Measurements from ENCODE around the gene DTL.

The DTL gene

DNA sequence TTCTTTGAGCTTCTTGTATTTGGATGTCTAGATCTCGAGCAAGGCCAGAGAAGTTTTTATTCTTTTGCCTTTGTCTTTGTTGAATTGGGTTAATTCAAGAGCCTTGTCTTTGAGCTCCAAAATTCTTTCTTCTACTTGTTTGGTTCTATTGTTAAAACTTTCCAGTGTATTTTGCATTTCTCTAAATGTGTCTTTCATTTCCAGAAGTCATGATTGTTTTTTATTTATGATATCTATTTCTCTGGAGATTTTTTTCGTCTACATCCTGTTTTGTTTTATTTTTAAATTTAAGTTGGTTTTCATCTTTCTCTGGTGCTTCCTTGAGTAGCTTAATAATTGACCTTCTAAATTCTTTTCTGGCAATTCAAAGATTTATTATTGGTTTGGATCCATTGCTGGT lies 61.8 kb downstream of the DTL start:
- DNase-seq (ENCODE audit: low read depth), result no peak

DNA sequence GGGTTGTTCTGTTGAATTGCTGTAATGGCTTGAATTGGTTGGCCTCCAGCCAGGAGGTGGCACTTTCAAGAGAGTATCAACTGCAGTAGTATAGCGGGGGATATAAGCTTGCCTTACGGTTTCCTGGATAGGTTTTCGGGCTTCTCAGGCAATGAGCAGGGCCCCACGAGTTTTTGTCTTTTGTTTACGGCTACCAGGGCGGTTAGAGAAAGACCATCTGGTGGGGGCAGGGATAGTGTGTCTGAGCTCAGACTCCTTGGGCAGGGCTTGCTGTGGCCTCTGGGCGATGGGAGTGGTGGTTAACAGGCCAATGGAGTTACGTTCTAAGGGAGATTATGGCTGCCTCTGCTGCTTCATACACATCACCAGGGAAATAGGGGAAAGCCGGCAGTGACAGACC lies 62.8 kb downstream of the DTL start:
- DNase-seq (ENCODE audit: low read depth), result no peak

DNA sequence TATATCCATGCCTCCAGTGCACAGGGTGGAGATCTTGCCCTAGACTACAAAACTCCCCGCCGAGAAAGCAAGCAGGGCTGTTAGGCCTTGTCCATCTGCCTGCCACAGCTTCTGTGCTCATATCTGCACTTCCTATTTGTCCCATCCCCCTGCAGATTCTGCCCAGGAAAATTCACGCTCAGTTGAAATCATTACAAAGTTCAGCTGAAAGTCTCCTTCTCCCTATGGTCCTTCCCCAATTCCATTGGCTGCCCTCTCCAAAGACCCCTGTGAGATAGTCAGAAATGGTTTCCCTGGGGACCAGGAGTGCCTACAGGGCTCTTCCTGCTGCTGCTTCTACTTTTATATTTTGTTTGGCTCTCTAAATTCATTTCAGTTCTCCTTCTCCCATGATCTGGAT lies 63.2 kb downstream of the DTL start:
- DNase-seq (ENCODE audit: low read depth), result no peak

DNA sequence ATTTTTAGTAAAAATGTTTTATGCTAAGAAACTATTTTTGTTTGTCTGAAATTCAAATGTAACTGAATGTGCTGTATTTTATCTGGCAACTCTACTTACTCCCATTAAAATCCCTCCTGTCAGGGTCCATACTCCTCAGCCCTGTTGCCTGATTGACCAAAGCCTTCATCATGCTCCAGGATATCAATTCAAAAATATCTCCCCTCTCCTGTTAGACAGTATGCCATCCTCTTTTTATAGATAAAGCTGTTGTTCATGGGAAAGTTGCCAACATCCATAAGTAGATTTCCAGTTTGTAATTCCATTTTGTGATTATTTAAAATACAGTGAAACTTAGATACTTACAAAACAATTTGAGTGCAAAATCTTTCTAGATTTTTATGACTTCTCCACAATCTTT lies 65.7 kb downstream of the DTL start:
- DNase-seq (ENCODE audit: low read depth), result no peak

DNA sequence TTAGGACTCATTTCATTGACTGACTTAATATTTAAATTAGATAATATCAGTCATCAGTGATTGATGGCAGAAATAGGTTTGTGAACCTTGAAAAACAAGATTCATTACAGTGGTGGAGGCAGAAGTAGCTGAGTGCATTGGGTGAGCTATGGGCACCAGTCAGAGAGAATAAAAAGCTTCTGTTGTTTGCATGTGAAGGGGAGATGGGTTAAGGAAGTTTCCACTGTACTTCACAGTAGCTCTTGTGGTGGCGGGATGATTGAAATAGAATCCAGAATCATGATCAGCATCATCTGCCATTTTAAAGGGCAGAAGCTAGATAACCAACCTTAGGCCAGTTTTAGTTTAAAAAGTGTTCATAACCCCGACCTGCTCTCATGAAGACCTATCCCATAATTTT lies 66.2 kb downstream of the DTL start:
- no peak for DNase-seq (ENCODE audit: low read depth)

DNA sequence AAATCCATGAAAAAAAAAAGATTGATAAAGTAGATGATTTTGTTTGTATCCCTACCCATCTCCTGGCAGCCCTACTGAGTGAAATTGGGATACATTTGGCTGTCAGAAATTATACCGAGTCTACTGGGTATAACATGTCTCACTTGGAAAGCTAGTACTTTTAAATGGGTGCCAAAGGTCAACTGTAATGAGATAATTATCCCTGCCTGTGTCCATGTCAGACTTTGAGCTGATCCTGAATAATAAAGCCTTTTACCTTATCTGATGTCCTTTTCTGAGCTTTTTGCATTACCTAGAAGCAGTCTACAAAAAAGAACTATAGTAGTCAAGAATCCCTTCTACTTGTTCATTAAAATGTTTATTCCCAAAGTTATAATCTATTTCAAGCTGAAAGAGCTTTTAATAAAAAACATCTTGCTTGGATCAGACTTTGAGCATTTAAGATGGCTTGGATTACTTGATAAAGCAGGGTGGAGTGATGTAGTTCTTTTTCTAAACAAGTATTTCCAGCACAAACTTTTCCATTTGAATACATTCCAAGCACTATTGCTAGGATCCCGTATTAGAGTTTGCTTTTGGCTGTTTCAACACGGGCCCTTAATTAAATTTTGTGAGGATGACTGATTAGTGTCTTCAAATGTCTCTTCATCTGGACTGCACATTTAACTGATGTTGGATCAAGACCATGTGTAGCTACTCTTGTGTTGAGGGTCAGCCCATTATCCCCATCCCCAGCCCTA lies 69.2 kb downstream of the DTL start:
- no peak for DNase-seq (ENCODE audit: low read depth)

DNA sequence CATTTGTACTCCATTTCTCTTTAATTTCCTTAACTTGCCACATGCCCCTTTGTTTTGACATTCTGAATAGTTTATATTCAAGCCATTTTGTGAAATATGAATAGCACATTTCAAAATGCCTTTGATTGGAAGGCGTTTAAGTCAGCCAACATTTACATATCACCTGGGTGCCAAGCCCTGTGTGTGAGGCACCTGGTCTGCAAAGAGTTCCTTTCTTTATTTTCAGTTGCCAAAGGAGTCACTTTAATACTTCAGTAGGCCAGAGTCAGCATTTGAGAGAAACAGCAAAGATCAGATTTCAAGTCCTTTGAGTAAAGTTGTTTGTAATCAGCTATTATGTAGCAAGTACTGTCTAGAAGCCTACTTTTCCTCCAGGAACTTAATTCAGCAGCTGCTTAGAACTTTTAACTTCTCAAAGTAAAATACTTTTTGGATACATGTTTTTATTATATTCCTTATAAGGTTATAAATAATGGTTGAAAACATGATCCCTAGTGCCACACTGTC lies 70.8 kb downstream of the DTL start:
- DNase-seq (ENCODE audit: low read depth), result no peak

DNA sequence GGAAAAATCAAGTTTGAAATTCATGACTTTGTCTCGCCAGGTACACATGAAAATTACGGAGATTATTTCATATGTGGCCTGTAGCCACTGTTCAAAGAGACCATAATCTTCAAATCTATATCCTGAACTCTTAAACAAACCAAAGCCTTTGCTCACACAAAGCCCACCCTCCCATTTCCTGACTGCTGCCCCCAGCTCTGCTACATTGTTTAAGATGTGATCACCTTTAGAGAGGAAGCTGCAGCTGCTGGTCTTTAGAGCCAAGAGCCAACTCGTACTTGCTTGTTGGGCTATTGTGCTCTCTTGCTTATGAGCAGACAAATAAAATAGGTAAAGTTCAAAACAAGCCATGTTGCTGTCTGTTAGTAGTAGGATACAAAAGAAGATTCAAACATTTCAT lies 71.9 kb downstream of the DTL start:
- no peak for DNase-seq (ENCODE audit: low read depth)

DNA sequence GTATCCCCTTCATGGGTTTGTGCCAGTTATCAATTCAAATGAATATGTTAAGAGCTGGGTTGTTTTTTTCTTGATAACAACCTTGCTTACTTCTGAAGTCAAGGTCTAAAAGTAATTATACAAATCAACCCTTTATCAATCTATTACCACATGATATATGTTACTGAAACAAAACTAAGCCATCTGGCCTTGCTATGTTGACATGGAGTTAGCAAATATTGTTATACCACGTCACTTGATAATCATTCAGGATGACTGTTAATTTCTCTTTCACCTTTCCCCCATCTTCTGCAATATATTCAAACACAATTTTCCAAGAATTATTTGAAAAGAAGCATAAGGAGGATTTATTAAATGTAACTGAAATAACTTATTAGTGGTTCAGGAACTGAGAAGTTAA lies 72.6 kb downstream of the DTL start:
- no peak for DNase-seq (ENCODE audit: low read depth)

DNA sequence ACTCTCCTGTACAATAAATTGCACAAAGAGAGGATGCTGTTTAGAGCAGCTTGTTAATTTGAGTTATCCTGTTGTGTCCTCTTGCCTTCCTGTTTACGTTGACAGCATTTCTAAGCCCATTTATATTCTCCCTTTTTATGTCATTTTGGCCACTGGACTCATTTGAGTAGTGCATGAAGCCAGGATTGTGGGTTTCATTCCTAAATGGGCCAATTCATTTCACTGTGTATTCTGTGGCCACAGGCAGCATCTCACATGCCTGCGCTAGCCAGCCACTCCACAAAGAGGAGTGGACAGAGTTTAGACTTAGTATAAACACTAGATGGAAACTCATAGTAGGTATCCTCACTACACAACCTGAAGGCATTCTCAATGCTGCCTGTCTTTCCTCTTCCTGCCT lies 73.4 kb downstream of the DTL start:
- DNase-seq (ENCODE audit: low read depth), result no peak

DNA sequence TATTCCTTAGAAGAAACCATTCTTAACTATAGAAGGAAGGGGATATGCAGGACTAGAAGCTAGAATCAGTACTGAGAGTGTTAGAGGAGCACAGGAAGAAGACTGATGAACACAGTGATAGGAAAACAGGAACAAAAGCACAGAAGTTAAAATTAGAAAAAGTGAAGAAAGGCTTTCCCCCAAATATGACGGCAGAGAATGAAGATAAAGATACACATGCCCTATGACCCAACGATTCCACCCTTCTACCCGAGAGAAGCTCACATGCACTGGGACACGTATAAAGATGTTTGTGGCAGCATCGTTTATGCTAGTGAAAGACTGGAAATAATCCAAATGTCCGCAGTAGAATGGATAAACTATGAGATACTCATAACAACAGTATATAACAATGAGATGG lies 74.2 kb downstream of the DTL start:
- DNase-seq (ENCODE audit: low read depth), result no peak

DNA sequence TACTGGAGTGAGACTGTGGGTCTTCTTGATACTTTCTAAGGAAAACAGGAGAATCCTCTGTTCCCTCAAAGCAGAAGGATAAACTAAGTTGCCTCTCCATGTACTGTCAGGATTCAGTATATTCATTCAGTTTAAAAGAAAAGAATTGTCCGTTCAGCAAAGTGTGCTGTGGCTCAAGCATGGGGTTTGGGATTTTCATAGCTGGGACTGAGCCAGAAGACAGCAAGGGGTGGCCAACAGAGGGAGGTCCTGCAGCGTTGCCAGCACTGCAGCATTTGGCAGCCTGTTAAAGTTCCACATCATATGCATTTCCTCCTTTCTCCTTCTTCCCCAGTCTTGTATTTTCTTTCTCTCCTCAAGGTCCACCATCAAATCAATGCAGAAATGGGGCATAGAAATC lies 75.1 kb downstream of the DTL start:
- DNase-seq (ENCODE audit: low read depth), result peak; percentile 26

DNA sequence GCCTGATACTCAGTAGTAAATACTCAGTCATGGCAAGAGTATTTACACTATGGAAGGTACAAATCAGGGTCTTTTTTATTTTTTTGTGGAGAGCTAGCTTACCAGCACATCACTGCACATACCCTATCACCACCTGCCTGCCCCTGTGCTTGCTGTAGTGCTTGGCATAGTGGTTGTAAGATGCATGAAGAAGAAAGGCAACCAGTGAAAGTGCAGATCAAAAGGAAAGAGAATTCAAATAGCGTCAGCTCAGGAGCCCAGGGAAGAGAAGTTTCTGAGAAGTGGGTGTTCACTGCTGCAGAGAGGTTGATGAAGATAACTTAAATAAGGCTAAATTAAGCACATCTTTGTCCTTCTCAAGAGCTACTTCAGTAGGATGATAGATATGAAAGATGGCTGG lies 76.0 kb downstream of the DTL start:
- no peak for DNase-seq (ENCODE audit: low read depth)

DNA sequence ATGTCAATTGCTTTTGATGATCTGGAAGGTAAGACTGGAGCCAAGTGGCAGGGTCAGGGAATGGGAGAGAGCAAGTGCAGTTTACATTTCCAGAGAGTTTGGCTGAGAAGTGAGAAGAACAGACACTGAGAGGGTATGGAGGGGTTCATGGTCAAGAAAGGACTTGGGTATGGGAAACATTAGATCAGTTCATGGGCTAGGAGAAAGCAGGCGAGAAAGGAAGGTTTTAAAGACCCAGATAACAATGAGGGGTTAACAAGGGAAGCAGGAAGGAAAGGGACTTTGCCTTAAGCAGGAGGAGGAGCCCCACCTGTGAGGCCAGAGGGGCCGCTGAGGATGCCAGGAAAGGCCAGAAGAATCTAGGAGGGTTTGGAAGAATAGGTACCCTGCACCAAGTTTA lies 78.2 kb downstream of the DTL start:
- DNase-seq (ENCODE audit: low read depth), result no peak

DNA sequence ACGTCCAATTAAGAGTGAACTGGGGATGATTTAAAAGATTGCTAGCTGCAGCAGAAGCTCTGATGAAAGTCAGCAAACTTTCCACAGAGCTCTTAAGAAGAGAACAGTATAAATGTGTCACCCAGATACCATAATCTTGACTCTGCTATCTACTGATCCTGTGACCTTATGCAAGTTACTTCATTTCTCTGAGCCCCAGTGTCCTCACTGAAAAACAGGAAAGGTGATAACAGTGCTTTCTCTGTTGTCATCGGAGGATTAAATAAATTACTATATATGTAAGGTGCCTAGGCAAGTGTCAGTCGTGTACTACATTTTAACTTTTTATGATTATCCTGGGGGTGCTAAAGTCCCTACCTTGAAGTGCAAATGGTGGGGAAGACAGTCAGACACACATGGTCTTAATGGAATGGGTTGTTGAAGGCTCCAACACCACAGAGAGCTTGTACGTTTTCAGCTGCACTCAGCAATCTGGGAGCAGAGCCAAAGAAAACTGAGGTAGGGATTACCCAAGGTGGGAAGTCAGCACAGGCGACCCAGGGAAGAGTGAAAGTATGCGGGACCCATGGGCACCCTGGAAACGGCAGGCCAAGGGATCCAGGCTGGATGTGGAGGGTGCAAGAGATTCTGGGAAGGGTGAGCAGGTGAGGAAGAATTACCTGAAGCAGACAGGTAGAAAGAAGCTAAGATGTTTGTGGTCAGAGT lies 82.8 kb downstream of the DTL start:
- DNase-seq (ENCODE audit: low read depth), result no peak

DNA sequence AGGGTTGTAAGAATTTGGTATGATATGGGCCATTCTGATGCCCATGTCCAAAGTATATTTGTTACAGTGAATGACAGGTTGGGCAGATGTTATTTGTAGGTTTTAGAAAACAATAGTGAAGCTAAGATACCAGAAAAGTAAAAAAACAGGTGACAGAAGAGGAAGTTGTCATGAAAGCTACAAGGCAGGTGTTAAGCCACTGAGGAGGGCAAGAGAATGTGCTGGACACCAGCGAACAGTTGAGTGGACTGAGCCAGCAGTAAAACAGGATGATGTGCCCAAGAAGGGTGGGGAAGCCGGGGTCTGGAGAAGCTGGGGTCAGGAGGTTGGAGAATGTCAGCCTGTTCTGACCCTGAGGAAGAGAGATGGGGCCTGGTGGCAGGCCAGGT lies 83.3 kb downstream of the DTL start:
- no peak for DNase-seq (ENCODE audit: low read depth)

DNA sequence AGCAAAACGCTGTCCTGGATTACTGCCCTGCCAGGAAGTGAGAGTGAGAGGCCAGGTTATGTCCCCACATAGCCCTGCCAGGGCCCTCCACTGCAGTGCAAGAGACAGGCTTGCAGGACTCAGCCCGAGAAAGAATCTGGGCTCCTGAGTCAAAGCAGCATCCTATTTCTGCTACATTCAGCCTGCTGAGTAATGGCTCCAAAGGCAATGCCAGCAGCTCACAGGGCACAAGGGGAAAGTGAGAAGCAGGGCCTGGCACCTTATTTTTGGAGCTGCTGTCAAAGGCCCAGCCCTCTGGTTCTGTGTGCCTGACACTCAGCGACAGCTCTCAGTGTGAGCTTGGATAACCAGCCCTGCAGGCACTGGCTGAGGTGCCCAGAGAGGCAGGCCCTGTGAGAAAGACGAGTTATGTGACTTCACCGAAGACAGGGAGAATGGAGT lies 83.9 kb downstream of the DTL start:
- DNase-seq (ENCODE audit: low read depth), result no peak

DNA sequence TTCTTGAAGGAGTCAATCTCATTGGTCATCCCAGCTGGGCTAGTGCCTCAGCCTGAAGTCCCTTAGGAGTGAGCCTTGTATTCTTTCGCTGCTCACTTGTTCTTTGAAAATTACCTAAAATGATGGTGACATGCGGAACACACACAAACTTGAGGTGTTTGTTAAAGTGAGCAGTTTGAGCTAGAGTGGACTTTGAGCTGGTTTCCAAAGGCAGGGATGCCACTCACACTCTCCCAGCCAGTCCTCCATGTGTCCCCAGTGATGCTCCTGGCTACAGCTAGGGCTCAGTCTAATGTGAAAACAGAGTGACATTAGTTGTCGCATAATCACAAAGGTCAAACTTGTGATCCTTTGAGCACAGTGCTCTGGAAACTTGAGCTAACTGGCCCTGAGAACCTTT lies 84.3 kb downstream of the DTL start:
- DNase-seq (ENCODE audit: low read depth), result no peak

DNA sequence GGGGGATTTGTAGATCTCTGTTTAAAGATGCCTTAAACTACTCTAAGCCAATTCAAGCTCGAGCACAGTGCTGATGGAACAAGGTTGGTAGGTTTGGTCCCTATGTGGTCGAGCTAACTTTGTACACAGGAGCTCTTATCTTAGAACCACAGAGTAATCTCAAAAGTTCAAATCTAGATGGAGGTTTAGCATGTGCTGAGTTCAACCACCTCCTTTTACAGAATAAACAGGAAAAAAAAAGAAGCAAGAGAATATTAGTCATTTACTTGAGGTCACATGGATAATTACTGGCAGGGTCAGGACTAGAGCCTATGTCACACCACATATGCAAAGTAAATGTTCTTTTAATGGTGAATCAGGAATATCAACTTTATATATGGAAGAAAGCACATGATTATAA lies 86.2 kb downstream of the DTL start:
- no peak for DNase-seq (ENCODE audit: low read depth)

DNA sequence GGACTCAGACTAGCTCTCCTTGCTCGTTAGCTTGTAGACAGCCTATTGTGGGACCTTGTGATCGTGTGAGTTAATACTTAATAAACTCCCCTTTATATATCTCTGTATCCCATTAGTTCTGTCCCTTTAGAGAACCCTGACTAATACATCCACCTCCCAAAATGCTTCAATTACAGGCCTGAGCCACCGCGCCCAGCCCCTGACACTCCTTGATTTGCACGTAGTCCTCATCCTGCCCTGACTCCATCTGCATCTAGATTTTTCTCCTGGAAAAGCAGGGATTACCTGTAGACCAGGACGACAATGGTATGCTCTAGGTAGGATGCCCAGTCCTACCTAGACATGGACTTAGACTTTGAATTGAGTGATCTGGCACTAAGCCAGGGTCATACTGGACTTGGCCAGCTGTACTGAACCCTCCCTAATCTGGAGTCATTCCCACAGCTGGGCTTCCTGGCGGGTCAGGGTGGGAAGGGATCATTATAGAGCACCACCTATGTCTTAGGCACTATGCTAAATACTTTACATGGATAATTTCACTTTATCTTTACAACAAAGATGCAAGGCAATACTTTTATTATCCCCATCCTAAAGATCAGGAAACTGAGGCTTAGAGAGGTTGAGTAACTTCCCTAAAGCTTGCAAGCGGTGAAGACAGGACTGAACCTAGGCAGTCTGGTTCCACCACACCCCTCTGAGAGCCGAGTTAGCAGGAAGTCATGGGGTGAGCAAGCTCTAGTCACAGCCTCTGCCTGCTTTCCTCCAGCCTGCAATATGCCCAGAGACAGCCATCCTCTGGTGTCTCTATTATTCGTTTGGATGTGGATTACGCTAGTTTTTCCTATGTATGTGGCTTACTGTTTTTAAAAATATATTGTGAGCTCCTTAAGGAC lies 89.4 kb downstream of the DTL start:
- no peak for DNase-seq (ENCODE audit: low read depth)

DNA sequence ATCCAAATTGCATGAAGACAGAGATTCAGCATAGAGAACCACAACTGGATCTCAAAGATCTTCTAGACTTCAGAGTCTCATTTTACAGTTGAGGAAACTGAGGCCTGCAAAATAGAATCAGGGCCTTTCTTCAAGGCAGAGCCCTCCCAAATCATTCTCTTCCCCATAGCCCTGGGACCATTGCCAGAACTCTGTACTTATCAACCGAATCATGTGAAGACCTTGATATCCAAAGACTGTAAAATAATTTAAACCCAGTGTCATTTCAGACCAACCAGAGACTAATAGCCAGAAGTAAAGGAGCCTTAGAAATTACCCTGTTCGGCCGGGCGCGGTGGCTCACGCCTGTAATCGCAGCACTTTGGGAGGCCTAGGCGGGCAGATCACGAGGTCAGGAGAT lies 90.1 kb downstream of the DTL start:
- no peak for DNase-seq (ENCODE audit: low read depth)

DNA sequence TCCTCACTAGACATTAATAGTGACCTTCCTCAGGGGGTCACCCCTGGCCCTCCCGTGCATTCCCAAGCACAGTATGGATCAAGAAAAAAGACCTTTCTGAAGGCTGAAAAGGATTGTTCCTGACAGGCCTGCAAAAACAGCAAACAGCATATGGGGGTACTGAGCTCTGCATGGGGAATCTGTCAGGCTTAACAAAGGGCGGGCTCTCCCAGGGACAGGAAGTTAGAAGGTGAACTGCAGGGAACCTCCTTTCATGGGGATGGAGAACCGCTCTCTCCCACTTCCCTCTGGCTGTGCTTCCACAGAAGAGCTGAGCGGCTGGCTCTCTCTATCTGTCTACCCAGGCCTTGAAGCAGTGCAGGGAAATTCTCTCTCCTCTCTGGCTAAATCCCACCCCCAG lies 91.7 kb downstream of the DTL start:
- DNase-seq (ENCODE audit: low read depth), result no peak

DNA sequence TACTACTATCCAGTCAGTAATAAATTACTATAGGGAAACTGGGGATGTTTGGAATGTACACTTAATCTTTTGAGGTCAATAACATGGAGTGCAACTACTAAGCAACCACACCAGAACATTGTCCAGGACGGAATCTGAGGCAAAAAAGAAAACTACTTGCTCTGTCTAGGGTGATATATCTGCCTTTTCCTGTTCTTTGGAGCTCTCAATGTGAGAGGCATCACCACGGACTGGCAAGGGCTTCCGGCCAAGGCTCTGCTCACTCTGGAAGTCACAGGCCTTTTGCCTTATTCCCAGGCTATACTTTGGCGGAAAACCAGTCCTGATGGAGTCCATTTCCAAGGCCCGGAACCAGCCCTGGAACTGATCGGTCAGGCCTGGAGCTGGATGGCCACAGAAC lies 94.2 kb downstream of the DTL start:
- DNase-seq (ENCODE audit: low read depth), result no peak

All from stromal cell of bone marrow (primary cell).